NCI-H69 (cell line): Measurements from ENCODE around the gene FYB1.
A peak's percentile ranks its signal among the peaks of the same experiment; 100 is the strongest.
"Not testable (repeated sequence)": the region's sequence is repeated elsewhere in the genome, so short reads cannot be mapped to it uniquely, and the experiment has no call there.

ENCODE experiments used
- DNase-seq: peaks from one replicate; lab custom pipeline; 2025; lab: John Stamatoyannopoulos, UW

The FYB1 gene

DNA sequence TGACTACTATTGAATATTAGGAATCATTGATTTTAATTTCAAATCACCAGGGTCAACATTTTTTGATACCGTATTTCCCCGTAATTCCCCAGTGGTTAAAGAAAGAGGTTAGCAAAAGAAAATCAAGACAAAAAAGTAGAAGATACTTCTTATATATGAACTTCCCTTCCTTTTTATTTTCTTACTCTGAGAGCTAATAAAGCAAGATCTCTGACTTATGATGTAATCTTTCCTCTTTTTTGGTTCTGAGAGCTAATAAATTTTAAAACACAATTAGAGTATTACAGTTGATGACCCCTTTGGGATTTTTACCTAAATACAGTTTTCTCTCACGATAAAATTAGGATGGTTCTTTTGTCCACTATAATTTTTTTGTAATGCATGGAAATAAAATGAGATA lies 9.2 kb upstream of the FYB1 start:
- no peak for DNase-seq

DNA sequence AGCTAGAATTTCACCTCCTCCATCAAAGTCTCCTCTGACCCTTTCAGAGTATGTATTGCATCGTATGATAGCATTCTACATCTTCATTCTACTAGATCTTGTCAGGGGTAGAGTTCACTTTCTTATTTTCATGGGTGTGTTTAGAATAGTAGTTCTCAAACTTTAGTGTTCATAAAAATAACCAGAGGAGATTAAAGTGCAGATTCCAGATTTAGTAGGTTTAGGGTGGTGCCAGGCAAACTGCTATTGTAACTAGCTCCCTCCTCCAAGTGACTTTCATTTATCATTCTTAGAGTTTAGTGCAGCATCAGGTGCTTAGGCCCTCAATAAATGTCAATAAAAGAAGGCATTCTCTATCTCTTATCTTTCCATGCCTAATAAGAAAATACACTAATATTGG lies 7.2 kb upstream of the FYB1 start:
- DNase-seq, result no peak

DNA sequence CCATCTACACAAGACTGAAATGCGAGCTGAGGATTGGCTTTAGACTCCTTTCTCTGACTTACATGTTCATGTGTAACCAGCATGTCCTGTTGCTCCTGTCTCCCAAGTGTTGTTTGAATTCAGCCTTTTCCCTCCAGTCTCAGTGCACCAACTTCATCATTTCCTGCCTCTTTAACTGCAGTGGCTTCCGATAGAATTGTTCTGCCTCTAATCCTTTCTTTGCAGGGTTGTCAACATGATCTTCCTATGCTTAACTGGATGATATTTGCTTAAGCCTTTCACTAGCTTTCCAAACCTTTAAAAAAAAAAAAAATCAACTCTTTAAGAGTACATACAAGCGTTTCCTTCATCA lies 6.7 kb upstream of the FYB1 start:
- no peak for DNase-seq

DNA sequence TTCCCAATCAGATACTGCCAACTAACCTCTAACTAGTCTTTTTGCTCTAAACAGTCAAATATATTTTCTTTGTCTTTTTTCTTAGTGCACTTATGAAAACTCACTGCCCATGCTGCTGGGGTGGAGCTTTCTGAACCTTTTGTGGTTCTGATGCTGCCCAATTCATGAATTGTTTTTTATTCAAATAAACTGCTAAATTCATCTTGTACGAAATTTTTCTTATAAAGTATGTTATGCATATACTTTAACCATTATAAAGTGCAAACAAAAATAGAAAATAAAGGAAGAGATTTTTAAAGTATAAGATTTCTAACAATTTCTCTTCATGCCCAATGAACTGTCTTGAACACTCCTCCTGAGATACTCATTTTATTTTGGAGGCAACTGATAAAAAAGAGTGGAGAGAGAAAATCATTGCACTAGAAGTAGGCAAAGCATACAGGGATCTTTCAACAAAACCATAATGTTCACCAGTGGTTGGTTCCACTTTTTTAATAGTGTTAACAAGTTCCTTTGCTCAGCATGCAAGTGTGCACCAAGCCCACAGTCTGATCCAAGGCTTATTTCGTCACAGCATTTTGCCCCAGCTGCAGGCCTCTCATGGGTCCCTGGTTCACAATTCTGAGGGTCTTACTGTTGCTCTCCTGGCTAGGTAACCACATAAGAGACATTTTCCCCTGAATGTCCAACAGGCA lies 6.2 kb upstream of the FYB1 start:
- no peak for DNase-seq

DNA sequence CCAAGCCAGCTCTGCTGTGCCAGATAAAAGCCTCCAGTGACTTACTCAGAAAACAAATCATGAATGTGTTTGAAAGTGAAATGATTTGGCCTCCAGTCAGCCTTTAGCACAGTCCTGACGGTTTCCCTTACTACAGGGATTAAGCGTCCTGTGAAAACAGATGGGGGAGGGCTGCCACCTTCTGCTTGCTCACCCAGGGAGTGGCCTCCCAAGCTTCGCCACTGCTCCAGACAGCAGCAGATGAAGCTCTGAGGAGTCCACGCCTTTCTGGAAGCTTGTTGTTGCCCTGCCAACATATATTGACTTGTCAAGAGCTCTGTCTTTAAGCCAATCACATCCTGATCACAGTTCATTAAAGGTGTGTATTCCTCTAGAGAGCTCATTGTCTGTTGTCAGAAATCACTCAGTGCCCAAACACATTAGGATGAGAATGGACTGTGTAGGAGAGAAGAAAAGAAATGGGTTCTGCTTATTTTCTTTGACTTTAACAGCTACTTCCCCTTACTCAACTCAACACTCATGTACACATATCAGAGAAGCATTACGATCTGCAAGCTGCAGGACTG lies 4.9 kb upstream of the FYB1 start:
- peak; percentile 13 for DNase-seq

DNA sequence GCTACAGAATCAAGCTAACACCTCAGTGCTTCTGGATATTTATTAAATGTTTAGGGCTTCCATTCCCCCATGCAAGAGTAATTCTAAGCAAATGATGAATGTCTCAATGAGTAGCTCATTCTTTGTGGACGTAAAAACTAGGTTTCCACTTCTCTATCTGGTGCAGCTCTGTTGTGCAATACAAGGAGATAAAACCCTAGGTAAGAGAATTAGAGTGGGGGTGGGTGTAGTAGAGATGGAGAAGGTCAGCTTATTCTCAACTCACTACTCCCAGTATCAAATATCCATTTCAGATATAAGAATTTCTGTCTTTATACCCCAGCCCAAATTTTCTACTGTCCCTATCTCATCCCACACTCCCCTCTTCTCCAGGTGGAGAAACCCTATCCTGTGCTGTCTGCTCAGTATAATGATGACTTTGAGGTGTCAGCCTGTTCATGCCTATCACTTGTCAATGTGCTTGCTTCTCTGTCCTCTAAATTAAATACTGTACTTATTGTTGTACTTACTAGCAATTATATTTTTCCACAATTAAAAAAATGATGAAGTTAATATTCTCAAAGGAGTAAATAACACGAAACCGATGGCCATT lies 4.3 kb upstream of the FYB1 start:
- no peak for DNase-seq

DNA sequence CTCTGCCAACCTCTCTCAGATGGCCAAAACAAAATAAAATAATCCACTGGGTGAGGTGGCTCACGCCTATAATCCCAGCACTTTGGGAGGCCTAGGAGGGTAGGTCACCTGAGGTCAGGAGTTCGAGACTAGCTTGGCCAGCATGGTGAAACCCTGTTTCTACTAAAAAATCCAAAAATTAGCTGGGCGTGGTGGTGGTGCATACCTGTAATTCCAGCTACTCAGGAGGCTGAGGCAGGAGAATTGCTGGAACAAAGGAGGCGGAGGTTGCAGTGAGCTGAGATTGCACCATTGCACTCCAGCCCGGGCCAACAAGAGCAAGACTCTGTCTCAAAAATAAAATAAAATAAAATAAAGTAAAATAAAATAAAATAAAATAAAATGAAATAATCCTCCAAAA lies 2.3 kb upstream of the FYB1 start:
- DNase-seq, result not testable (repeated sequence)

DNA sequence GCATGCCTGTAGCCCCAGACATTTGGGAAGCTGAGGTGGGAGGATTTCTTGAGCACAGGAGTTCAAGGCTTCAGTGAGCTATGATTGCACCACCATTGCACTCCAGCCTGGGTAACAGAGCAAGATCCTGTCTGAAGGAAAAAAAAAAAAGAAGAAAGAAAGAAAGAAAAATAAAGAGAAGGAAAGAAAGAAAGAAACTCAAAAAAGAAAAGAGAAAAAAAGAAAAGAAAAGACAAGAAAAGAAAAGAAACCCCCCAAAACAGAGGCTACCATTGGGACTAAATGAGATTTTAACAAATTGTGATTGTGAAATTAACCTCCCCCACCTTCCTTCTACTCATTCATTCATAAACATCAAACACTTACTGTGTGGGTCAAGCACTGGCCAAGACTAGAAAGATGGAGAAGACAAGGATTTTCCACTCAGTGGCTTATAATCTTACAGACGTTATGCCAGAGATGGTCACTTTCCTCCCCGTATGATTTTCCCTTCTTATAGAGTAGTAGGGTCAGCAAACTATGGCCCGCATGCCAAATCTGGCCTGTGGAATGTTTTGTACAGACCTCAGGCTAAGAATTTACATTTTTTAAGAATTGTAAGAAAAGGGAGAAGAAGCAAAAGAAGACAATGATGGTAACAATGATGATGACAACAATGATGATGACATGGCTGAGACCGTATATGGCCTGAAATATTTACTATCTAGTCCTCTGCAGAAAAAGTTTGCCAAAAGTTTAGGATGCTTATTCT lies 1.1 kb upstream of the FYB1 start:
- no peak for DNase-seq

DNA sequence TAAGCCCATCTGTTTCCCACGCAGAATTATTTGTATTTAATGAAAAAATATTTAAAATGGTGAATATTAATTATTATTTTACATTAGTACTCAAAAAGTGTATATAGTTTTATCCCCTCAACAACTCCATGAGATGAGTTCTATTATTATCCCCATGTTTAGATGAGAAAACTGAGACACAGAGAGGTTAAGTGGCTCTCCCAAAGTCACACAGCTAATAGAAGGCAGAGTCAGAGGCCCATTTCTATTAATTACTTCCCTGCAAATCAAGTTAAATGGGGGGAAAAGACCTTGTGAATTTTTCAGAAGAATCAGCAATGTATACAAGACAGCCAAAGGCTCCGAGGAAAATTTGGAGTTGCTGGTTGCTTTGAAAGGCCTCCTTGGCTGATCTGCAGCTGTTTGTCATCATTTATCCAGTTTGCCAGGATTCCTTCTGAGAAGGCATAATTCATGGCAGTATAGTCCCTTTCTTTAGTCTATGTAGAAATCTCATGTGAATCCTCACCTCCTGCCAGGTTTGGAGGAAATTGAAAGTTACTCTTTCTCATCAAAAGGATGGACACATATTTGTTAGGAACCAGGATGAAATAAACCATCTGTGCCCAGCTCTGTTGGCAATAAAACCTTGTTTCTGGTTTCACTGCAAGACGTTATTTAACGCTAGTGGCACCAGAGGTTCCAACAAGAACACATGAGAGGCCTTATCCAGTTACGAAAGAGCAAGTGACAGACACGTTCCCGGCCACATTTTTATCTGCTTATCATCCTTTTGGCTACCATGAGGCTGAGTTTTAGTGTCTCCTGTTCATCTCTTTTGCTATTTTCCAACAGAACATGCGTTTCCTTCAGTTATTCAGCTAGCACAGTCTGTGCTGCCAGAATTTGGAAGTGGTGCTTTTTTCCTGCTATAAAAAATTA lies 621 bp downstream of the FYB1 start:
- no peak for DNase-seq

DNA sequence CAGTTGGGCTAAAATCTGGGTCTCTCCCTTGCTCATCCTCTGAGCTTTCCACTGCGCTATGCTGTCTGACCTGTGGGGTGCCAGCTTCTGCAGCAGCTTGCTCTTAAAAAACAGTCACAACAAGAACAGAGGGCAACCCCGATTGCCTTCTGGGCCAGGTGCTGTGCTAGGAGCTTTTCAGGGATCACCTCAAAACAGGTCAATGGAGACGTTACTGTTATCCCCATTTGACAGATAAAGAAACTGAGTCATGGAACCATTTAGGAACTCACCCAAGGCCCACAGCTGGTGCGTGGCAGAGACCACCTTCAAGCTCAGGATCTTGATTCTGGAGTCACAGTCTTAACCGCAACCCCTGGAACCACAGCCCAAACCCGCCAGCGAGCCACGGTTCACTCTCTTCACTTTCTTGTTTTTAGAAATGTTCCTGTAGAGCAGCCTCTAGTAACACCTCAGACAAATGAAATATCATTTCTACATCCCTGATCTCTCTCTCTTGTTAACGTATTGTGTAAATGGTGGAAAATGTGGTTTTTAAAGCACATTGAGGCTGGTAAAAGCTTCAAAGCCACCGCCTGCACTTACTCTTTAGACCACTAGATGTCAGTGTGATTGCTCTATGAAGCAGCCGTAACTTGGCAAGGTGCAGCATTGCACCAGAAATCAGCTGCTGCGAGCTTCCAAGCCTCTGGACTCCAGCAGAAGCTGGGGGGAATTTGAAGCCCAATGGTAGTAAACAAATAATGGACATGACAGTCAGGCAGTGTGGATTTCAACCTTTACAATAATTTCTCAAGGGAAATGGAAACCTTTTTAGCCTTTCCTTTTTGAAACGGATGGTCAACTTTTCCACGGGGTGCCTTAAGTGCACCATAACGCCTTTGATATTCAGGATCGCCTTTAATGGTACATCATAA lies 1.7 kb downstream of the FYB1 start:
- peak; percentile 73 for DNase-seq

DNA sequence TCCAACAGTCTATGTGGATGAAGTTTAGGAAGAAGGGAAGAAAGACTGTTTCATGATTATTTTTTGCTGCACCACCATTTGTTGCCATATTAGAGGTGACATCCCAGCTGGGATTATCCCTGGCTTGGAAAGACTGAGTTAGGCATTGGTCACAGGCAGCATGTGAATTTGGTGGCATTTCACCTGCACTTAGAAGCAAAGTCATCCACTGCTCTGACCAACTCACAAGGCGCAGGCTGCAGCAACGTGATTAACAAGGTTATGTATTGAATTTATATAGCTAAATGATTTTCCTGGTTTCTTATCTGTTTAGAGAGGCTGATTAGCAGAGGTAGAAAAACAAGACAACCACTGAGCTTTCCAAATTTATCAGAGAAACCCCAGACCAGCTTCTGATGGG lies 2.7 kb downstream of the FYB1 start:
- no peak for DNase-seq

DNA sequence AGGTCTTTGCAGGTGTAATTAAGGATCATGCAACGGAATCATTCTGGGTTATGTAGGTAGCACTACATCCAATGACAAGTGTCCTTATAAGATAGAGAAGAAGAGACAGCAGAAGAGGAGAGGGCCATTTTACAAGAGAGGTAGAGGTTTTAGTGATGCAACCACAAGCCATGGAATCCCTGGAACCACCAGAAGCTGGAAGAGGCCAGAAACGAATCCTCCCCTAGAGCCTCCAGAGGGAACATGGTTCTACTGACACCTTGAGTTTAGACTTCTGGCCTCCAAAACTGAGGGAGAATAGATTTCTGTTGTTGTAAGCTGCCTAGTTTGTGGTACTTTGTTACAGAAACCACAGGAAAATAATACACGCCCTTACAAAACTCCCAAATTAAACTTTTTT lies 3.5 kb downstream of the FYB1 start:
- DNase-seq, result no peak

DNA sequence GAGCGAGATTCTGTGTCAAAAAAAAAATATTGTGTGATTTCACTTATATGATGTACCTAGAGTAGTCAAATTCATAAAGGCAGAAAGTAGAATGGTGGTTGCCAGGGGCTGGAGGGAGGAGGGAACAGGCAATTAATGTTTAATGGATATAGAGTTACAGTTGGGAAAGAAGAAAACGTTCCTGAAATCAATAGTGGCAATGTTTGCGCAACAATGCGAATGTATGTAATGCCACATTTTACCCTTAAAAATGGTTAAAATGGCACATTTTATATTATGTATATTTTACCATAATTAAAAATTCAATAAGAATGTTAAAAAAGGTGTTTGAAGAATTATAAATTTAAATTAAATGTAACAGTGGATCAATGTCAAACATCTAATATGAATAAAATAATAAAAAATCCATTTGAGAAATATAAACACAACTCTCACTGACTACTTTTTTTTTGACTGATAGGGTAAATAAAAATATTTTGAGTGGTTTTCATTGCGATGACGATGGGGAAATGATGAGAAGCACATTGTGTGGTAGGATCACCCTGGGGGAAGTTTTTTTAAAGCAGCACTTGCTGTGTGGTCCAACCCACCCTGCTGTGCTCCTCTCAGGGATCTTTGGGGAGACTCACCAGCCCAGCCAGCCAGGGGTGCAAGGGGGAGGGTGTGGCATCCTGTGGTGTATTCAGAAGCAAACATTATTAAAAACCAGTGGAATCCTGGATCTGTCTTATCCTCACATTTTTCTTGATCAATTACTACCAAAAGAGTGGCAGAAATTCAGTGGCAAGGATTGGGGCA lies 4.3 kb downstream of the FYB1 start:
- DNase-seq, result no peak

DNA sequence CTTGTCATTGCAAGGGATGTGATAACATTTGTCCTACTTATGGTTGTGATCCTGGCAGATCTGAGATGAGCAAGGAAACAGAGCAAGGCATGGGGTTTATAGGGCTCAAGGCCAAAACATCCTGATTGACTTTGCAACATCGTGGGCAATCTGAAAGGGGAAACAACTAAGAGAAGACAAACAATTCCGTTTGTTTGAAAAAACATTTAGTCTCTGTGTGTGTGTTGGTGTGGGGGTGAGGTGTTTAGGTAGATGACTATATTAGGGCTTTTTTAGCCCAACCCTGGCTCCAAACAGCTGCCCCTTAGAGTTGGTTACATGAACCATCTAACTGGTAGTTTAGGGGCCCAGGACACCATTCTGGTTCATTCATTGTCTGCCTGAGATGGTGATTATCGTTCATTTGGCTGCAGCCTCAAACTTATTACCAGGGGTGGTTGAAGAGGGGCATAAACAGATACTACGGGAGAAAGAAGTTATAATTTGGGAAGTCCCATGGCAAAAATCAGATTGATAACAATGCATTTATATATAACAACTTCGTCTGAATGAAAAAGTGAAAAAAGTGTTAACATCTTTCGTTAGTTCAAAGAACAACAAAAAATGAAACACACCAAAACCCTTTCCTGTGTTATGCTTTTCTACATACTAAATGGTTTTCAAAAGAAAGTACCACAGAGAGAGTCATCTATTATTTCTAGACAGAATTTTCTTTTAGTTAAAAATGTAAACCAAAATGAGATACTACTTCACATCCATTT lies 5.7 kb downstream of the FYB1 start:
- no peak for DNase-seq

DNA sequence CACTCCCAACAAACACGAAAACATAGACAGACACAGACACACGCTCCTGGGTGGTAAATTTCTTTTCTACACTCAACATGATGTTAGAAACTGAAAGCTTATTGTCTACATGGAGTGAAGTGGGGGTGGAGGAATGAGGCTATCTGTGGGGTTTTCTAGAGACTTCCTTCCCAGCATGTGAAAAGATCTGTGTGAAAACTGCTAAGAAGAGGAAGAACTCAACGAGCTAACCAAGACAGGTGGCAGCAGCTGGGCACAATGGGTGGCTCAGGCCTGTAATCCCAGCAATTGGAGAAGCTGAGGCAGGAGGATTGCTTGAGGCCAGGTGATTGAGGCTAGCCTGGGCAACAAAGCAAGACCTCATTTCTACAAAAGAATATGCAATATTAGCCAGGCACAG lies 7.6 kb downstream of the FYB1 start:
- no peak for DNase-seq

DNA sequence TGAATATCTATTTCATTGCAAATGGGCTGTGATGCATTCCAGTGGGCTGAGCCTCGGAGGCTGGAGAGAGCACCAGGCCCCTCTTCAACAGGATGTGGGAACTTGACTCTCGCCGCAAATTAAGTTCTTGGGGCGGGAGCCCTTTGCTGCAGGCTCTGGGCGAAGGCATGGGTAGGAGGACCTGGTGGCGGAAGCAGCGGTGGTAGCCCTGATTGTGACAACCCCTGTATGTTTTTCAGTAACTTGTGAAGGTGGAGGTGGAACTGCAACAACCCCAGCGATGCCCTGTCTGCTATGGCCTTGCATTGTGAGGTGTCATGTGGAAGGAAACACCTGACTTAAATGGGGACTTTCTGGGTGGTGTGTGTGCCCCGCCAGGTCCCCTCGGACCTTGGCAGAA lies 9.4 kb downstream of the FYB1 start:
- no peak for DNase-seq

DNA sequence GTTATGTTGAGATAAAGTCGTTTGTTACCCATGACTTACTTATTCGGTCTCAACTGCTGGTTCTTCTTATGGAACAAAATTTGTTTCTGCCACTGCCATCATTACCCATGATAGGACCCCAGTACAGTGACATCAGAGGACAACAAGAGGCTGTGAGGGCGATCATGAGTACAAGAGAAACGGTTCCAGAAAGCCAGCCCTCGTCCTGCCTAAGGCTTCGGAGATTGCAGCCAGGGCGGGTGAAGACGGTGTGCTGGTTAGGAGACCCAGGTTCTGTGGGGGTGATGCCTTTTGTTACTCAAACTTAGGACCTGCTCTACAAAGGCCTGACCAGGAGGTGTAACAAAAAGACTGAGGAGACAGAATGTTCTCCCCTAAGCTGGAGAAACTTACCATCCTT lies 10.9 kb downstream of the FYB1 start:
- DNase-seq, result no peak

DNA sequence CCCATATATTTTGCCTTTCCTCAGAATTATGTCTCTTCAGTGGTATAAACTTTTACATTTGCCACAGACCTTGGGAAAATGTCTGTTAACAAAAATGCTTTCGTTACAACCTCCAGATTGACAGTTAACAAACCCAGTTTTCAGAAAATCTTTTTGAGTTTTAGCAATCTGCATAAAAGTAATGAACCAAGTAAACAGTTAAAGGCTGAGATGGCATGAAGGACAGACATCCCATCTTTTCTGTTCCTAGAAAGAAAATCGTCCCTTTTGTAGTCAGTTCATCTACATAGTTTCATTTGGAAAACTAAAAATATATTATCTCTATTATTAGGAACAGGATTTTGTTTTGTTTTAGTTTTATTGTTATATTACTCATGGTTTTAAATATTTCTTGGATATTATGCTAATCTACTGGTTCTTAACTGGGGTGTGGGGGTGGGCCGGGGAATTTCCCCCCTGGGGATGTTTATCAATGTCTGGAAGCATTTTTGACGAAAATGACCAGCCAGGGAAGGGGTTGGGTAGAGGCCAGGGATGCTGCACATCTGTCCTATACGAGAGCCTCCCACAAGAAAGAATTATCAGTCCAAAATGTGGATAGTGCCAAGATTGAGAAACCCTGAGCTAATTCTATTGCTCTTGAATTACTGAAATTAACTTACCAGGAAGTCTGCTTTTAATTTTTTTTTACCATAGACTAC lies 11.9 kb downstream of the FYB1 start:
- no peak for DNase-seq
